Mucosa of rectum (tissue), 2 donors: ENCODE measurements around the gene PGBD2.

Experiments
- H3K27ac ChIP-seq, 2 donors: one replicate each; pipeline ENCODE4 v1.7.0; 2013; ENCODE audit warnings: inconsistent platforms in 2 of 2, low read depth in 2 of 2, low read length in 2 of 2
- H3K27me3 ChIP-seq, 2 donors: one replicate each; pipeline ENCODE4 v1.7.0; 2013; ENCODE audit warnings: low read length in 2 of 2; ENCODE audit not compliant: control insufficient read depth in 2 of 2, insufficient read depth in 2 of 2
- H3K36me3 ChIP-seq, 2 donors: one replicate each; pipeline ENCODE4 v1.7.0; 2013; ENCODE audit warnings: low read length in 2 of 2; ENCODE audit not compliant: control insufficient read depth in 2 of 2, insufficient read depth in 2 of 2
- H3K4me1 ChIP-seq, 2 donors: one replicate each; pipeline ENCODE4 v1.7.0; 2013; ENCODE audit warnings: low read length in 2 of 2, mild to moderate bottlenecking in 1 of 2; ENCODE audit not compliant: control insufficient read depth in 2 of 2, insufficient read depth in 2 of 2
- H3K4me3 ChIP-seq, 2 donors: one replicate each; pipeline ENCODE4 v1.7.0; 2013; ENCODE audit warnings: low read length in 2 of 2
- H3K9ac ChIP-seq, 2 donors: one replicate each; pipeline ENCODE4 v1.7.0; 2013; ENCODE audit warnings: low read length in 2 of 2, low read depth in 1 of 2, mild to moderate bottlenecking in 1 of 2
- H3K9me3 ChIP-seq, 2 donors: one replicate each; pipeline ENCODE4 v1.7.0; 2013; ENCODE audit warnings: low read length in 2 of 2; ENCODE audit not compliant: control insufficient read depth in 2 of 2
- donor health status: healthy.
- donor health status: Normal muscosa, but diverticular disease.

The PGBD2 gene, protein sequence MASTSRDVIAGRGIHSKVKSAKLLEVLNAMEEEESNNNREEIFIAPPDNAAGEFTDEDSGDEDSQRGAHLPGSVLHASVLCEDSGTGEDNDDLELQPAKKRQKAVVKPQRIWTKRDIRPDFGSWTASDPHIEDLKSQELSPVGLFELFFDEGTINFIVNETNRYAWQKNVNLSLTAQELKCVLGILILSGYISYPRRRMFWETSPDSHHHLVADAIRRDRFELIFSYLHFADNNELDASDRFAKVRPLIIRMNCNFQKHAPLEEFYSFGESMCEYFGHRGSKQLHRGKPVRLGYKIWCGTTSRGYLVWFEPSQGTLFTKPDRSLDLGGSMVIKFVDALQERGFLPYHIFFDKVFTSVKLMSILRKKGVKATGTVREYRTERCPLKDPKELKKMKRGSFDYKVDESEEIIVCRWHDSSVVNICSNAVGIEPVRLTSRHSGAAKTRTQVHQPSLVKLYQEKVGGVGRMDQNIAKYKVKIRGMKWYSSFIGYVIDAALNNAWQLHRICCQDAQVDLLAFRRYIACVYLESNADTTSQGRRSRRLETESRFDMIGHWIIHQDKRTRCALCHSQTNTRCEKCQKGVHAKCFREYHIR

DNA sequence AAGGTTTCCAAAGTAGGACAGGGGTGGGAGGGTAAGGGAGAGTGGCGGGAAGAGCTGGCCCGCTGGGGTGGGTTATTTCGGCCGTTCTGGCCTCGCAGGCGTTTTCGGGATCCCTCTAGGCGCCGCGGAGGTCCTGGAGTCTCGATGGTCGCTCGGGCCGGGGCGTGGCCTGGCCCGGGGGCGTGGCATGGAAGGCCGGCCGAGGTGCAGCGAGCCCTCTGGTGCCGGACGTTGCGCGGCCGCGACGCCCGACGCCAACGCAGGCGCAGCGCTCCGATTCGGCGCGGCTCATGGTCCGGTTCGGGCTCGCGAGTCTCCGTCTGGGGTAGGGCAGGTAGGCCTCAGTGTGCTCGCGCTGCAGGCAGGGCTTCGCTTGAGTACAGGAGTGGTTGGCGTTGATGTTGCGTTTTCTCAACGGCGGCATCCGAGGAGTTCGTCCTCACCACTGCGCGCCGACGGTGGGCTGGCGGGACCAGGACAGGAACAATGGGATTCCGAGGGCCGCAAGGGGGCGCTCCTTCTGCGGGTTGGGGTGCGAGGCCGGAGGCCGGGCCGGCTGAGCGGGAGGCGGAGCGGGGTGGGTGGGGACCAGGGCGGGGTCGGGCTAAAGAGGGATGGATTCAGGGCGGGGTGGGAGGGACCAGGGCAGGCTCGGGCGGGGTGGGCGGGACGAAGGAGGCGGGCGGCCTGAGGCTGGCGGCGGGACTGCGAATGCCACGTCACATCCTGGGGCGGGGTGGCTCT lies at the start of gene PGBD2:
Gene PGBD2 (plus strand): TSS at position 227 of the 744 bp plus-strand sequence. CDS start 7,628 bp downstream, outside the sequence.
- peaks cover 4 to 5% of the 10 kb centered on the region in 2 donors for H3K4me1 ChIP-seq
- no peaks in the 10 kb centered on the region for H3K9me3 ChIP-seq
- peak within 1 kb of the TSS; percentile 74 to 83 for H3K9ac ChIP-seq
- H3K36me3 ChIP-seq = peaks cover 0 to 3% of the 10 kb centered on the region in 2 donors
- peak within 1 kb of the TSS; percentile 82 to 87 for H3K4me3 ChIP-seq
- no peaks in the 10 kb centered on the region for H3K27me3 ChIP-seq
- peak within 1 kb of the TSS; percentile 92 to 99 for H3K27ac ChIP-seq

- H3K36me3 ChIP-seq = peaks cover 3 to 6% of the 10 kb centered on the region in 2 donors
- H3K9me3 ChIP-seq = no peaks in the 10 kb centered on the region
- no peak overlapping the region for H3K27ac ChIP-seq
- peak overlapping the region in 1 of 2 donors; percentile 89 for H3K4me3 ChIP-seq
- no peaks in the 10 kb centered on the region for H3K27me3 ChIP-seq
- H3K9ac ChIP-seq = no peak overlapping the region
- peaks cover 19 to 20% of the 10 kb centered on the region in 2 donors for H3K4me1 ChIP-seq
These were observed 48.8 kb upstream of the PGBD2 start for GRCh38 chr1:248857201-248857600.

DNA sequence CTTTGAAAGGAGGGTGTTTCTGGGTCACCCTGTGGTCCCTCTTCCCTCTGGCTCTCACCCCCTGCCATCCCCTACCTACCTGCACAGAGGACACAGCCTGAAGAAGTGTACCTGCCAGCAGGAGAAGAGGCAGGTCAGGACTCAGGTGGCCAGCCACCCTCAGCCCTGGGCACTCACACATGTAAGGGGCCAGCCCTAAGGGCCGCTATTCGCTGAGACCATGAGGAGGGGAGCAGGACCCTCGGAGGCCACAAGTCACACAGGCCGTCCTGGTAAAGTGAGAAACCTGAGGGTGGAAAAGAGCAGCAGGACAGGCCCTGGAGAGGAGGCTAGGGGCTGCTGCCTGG lies 48.3 kb upstream of the PGBD2 start:
- Histone ChIP-seq H3K4me1 (peaks cover 21 to 25% of the 10 kb centered on the region in 2 donors), H3K27me3 (no peaks in the 10 kb centered on the region), H3K36me3 (peaks cover 3 to 6% of the 10 kb centered on the region in 2 donors), H3K27ac (peak overlapping the region; percentile 89 to 91), H3K9ac (peak overlapping the region; percentile 83 to 92), H3K9me3 (no peaks in the 10 kb centered on the region), H3K4me3 (peak overlapping the region; percentile 89 to 92)

DNA sequence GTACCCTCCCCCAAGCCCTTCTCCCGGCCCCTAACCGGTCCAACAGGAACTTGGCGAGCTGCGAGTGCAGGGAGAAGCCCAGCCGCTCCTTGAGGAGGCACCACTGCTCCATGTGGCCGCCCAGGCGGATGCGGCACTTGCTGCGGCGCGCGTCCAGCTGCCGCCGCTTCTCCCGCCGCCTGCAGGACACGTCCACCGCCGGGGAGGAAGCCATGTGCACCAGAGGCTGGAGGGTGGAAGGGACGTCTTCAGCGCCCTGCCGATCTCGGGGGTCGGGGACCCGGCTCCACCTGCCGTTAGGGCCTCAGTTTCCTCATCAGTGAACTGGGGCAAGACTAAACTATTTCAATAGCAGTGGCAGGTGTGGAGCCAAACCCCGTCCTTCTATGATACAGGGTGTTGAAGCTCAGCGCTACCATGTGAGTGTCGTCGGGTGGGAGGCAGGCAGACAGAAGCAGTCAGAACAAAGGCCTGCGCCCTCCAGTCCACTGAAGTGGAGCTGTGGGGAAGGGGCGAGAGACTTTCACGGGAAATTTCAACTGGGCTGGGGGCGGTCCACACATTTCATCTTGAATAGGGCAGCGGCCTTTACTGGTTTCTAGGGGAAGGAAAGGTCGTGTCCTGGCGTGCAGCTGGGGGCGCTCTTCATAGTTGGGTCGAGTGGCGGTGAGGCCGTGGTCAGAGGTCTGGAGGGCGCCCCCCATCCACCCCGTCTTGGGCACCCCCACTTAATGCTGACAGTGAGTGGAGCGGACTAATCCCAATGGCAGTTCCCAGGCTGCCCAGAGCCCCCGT lies 47.7 kb upstream of the PGBD2 start:
- Histone ChIP-seq H3K9ac (peak overlapping the region; percentile 83 to 92), H3K36me3 (peaks cover 3 to 6% of the 10 kb centered on the region in 2 donors), H3K27me3 (no peaks in the 10 kb centered on the region), H3K9me3 (no peaks in the 10 kb centered on the region), H3K27ac (peak overlapping the region; percentile 89 to 91), H3K4me3 (peak overlapping the region; percentile 89 to 92), H3K4me1 (peaks cover 23 to 27% of the 10 kb centered on the region in 2 donors)

DNA sequence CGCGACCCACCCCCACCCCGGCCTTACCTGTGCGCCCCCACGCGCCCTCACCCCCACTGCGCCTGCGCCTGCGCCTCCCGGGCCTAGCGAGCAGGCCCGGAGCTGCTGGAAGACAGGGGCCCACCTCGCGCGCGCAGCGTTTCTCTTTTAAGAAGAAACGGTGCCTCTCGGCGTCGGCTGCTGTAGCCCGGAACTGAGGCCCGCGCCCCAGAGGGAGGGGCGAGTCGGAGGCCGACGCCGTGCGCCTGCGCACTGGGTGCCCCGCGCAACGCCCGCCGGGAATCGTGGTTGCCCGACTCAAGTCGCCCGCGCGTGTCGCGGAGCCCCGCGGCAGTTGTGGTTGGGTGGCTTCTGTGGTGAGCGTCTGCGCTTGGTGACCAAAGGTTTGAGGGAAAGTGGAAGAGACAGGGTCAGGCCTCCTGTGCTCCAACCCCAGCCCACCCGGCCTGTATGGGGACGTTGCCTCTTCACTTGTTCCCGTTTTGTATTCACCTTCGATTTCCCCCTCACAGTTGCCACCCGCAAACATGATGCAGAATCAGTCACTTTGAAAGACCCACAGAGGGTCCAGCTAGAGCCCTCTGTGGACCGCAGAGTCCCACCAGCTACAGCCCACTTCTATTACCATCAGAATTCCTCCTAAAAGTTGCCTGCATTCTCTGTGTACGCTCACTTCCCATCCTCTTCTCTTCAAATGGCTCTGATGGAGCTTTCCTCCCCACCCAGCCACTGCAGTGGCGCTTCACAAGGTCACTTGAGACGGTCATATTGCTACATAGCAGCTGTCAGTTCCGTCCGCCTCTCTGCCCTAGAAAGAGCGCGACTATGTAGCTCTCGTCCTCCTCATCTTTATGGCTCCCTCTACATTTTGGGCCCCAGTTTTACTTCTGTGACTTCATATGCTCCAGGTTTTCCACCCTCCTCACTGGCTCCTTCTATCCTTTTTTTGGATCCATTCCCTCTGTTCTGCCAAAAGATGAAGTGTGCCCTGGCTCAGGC lies 46.8 kb upstream of the PGBD2 start, which contains the start of gene ZNF692:
Gene ZNF692 (minus strand): TSS at position 195 of the 999 bp plus-strand sequence. CDS start 776 bp downstream, outside the sequence.
- Histone ChIP-seq H3K4me3 (peak within 1 kb of the TSS; percentile 92 to 93), H3K36me3 (peaks cover 0 to 3% of the 10 kb centered on the region in 2 donors), H3K27ac (peak within 1 kb of the TSS; percentile 89 to 91), H3K9me3 (no peaks in the 10 kb centered on the region), H3K9ac (peak within 1 kb of the TSS; percentile 92 to 96), H3K4me1 (peaks cover 23 to 32% of the 10 kb centered on the region in 2 donors), H3K27me3 (no peaks in the 10 kb centered on the region)

DNA sequence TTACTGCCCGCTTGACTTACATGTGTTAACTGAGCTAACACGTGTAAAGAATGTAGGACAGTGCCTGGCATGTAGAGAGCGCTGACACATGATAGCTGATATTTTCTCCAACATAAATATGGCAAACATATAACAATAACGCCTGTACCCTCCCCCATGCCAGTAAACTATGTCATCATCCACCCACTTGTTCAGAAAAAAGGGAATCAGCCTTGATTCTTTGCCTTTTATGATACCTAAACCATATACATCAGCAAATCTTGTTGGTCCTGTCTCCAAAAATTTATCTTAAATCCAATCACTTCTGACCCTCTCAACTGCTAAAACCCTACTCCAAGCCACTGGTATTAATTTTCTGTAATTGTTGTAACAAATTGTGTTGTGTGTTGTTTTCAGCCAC lies 46.0 kb upstream of the PGBD2 start:
- Histone ChIP-seq H3K9me3 (no peaks in the 10 kb centered on the region), H3K4me1 (peaks cover 23 to 32% of the 10 kb centered on the region in 2 donors), H3K27ac (no peak overlapping the region), H3K36me3 (peaks cover 0 to 3% of the 10 kb centered on the region in 2 donors), H3K4me3 (no peak overlapping the region), H3K27me3 (no peaks in the 10 kb centered on the region), H3K9ac (no peak overlapping the region)

GRCh38 chr1:248861616-248862015 lies 44.4 kb upstream of the PGBD2 start:
- H3K4me3 ChIP-seq = no peak overlapping the region
- H3K27ac ChIP-seq = no peak overlapping the region
- no peaks in the 10 kb centered on the region for H3K27me3 ChIP-seq
- H3K36me3 ChIP-seq = no peaks in the 10 kb centered on the region
- no peaks in the 10 kb centered on the region for H3K9me3 ChIP-seq
- H3K9ac ChIP-seq = no peak overlapping the region
- H3K4me1 ChIP-seq = peaks cover 23 to 32% of the 10 kb centered on the region in 2 donors

- no peaks in the 10 kb centered on the region for H3K36me3 ChIP-seq
- peak overlapping the region; percentile 68 to 85 for H3K9ac ChIP-seq
- H3K4me1 ChIP-seq = peaks cover 20 to 26% of the 10 kb centered on the region in 2 donors
- H3K9me3 ChIP-seq = no peaks in the 10 kb centered on the region
- H3K4me3 ChIP-seq = peak overlapping the region; percentile 71 to 85
- peak overlapping the region; percentile 80 to 81 for H3K27ac ChIP-seq
- no peaks in the 10 kb centered on the region for H3K27me3 ChIP-seq
These were observed 43.4 kb upstream of the PGBD2 start for GRCh38 chr1:248862695-248862997.
